SK-N-MC (cell line): ENCODE data around the gene CCL25.

Experiments
- FOXP2 ChIP-seq: optimal IDR thresholded peaks from 2 replicates; pipeline ENCODE3; 2011; ENCODE audit warnings: mild to moderate bottlenecking, moderate library complexity; ENCODE audit not compliant: insufficient read depth; ENCODE audit errors: extremely low read length, control extremely low read depth
- POLR2AphosphoS5 ChIP-seq: IDR thresholded peaks from 2 replicates; pipeline ENCODE4 v1.6.1; 2012; ENCODE audit warnings: mild to moderate bottlenecking, low read depth, low read length, borderline replicate concordance

DNA sequence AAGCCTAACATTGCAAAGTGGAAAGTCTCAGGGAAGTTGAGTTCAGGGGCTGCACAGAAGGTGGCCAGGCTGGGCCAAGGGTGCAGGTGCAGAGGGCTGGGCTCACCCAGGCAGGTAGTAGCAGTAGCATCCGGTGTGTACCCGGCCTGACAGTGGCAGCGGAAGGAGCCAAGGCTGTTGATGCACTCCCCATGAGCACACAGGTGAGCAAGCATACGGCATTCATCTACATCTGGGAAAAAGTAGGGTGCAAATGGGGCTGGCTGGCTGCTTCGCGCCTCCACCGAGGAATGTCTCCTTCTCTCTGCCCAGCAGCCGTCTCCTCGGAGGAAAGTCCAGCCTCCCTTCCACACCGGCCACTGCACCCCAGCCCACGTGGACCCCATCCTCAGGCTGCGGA lies 30.6 kb downstream of the CCL25 start:
- no peak for TF ChIP-seq POLR2AphosphoS5
- TF ChIP-seq FOXP2 = no peak
